Effector memory CD4-positive, alpha-beta T cell (primary cell): ENCODE results near the gene SAMHD1.
"Not testable (repeated sequence)": the region's sequence is repeated elsewhere in the genome, so short reads cannot be mapped to it uniquely, and the experiment has no call there.

Source experiments
- DNase-seq, 3 donors: peaks; one replicate each; pipeline ENCODE4 v3.0.0-alpha.2; 2020
- H3K27ac ChIP-seq: 2 replicates; pipeline ENCODE4 v1.7.0; 2013; ENCODE audit warnings: mild to moderate bottlenecking, low read length, moderate library complexity; ENCODE audit not compliant: insufficient read depth, poor library complexity, severe bottlenecking
- H3K27me3 ChIP-seq: replicated peaks from 2 replicates; pipeline ENCODE4 v1.7.0; 2013; ENCODE audit warnings: mild to moderate bottlenecking, low read length; ENCODE audit not compliant: insufficient read depth, control insufficient read depth, poor library complexity, severe bottlenecking
- H3K36me3 ChIP-seq: 2 replicates; pipeline ENCODE4 v1.7.0; 2013; ENCODE audit warnings: mild to moderate bottlenecking, low read length, moderate library complexity; ENCODE audit not compliant: control insufficient read depth, insufficient read depth
- H3K4me1 ChIP-seq: 2 replicates; pipeline ENCODE4 v1.7.0; 2013; ENCODE audit warnings: low read length, mild to moderate bottlenecking; ENCODE audit not compliant: control insufficient read depth, insufficient read depth, poor library complexity, severe bottlenecking
- H3K4me3 ChIP-seq: 2 replicates; pipeline ENCODE4 v1.7.0; 2013; ENCODE audit warnings: low read length, low read depth, mild to moderate bottlenecking; ENCODE audit not compliant: insufficient read depth, poor library complexity, severe bottlenecking
- H3K9me3 ChIP-seq: 2 replicates; pipeline ENCODE4 v1.7.0; 2013; ENCODE audit warnings: mild to moderate bottlenecking, low read length, moderate library complexity; ENCODE audit not compliant: control insufficient read depth

The SAMHD1 gene

GRCh38 chr20:36975099-36975818 lies 23.8 kb upstream of the SAMHD1 start:
- H3K4me3 ChIP-seq = no peak overlapping the region
- no peaks in the 10 kb centered on the region for H3K27me3 ChIP-seq
- peak; percentile 45 to 62 (median 58) for DNase-seq
- peak overlapping the region; percentile 63 for H3K27ac ChIP-seq
- H3K4me1 ChIP-seq = peaks cover 30% of the 10 kb centered on the region
- H3K36me3 ChIP-seq = no peaks in the 10 kb centered on the region
- no peaks in the 10 kb centered on the region for H3K9me3 ChIP-seq

GRCh38 chr20:36974660-36975059 lies 23.2 kb upstream of the SAMHD1 start:
- Histone ChIP-seq H3K4me3 (no peak overlapping the region), H3K4me1 (peaks cover 35% of the 10 kb centered on the region), H3K27ac (peak overlapping the region; percentile 51), H3K9me3 (no peaks in the 10 kb centered on the region), H3K27me3 (no peaks in the 10 kb centered on the region), H3K36me3 (no peaks in the 10 kb centered on the region)
- DNase-seq = no peak

- H3K4me1 ChIP-seq = peaks cover 46% of the 10 kb centered on the region
- no peaks in the 10 kb centered on the region for H3K9me3 ChIP-seq
- peak overlapping the region; percentile 50 for H3K27ac ChIP-seq
- no peaks in the 10 kb centered on the region for H3K36me3 ChIP-seq
- H3K4me3 ChIP-seq = no peak overlapping the region
- no peaks in the 10 kb centered on the region for H3K27me3 ChIP-seq
- no peak for DNase-seq
These were observed 19.6 kb upstream of the SAMHD1 start for GRCh38 chr20:36971103-36971502.

GRCh38 chr20:36969478-36970186 lies 18.1 kb upstream of the SAMHD1 start:
- Histone ChIP-seq H3K9me3 (no peaks in the 10 kb centered on the region), H3K4me1 (peaks cover 45% of the 10 kb centered on the region), H3K36me3 (no peaks in the 10 kb centered on the region), H3K4me3 (peak overlapping the region; percentile 24), H3K27ac (peak overlapping the region; percentile 61), H3K27me3 (no peaks in the 10 kb centered on the region)
- no peak for DNase-seq

- no peak for DNase-seq
- peak overlapping the region; percentile 24 for H3K4me3 ChIP-seq
These were observed 17.5 kb upstream of the SAMHD1 start for GRCh38 chr20:36969051-36969450.

GRCh38 chr20:36967636-36968035 lies 16.1 kb upstream of the SAMHD1 start:
- H3K9me3 ChIP-seq = no peaks in the 10 kb centered on the region
- no peaks in the 10 kb centered on the region for H3K27me3 ChIP-seq
- H3K4me1 ChIP-seq = peaks cover 29% of the 10 kb centered on the region
- no peaks in the 10 kb centered on the region for H3K36me3 ChIP-seq
- no peak overlapping the region for H3K27ac ChIP-seq
- no peak for DNase-seq
- H3K4me3 ChIP-seq = no peak overlapping the region

More at GRCh38 chr20:36969051-36969450, 17.5 kb upstream of the SAMHD1 start:
- H3K36me3 ChIP-seq = no peaks in the 10 kb centered on the region
- no peaks in the 10 kb centered on the region for H3K27me3 ChIP-seq
- peaks cover 39% of the 10 kb centered on the region for H3K4me1 ChIP-seq
- no peaks in the 10 kb centered on the region for H3K9me3 ChIP-seq
- peak overlapping the region; percentile 61 for H3K27ac ChIP-seq

- H3K4me1 ChIP-seq = peaks cover 29% of the 10 kb centered on the region
- H3K27me3 ChIP-seq, H3K27ac ChIP-seq, H3K4me3 ChIP-seq, H3K36me3 ChIP-seq, DNase-seq, H3K9me3 ChIP-seq: not testable (repeated sequence)
These were observed 15.5 kb upstream of the SAMHD1 start for GRCh38 chr20:36966965-36967364.

GRCh38 chr20:36962354-36962941 lies 10.9 kb upstream of the SAMHD1 start:
- not testable (repeated sequence) for H3K4me3 ChIP-seq, H3K9me3 ChIP-seq, DNase-seq, H3K4me1 ChIP-seq, H3K27me3 ChIP-seq, H3K36me3 ChIP-seq, H3K27ac ChIP-seq

GRCh38 chr20:36959242-36959641 lies 7.7 kb upstream of the SAMHD1 start:
- no peak overlapping the region for H3K27ac ChIP-seq
- H3K27me3 ChIP-seq = no peaks in the 10 kb centered on the region
- no peaks in the 10 kb centered on the region for H3K36me3 ChIP-seq
- H3K4me1 ChIP-seq = peaks cover 13% of the 10 kb centered on the region
- no peak overlapping the region for H3K4me3 ChIP-seq
- no peak for DNase-seq
- no peaks in the 10 kb centered on the region for H3K9me3 ChIP-seq
